Tibial nerve (tissue), 4 donors: ENCODE results near the gene C8G. TPM values are rescaled to one million over a fixed set of nuclear protein-coding genes. Genes with fewer than 3 reads are reported as not detected.

Experiments used
- DNase-seq, 2 donors: peaks; one replicate each; pipeline ENCODE4 v3.0.0-alpha.2; 2019; ENCODE audit warnings: low spot score in 2 of 2
- H3K27ac ChIP-seq, 4 donors: fragments of 200-600 bp; sonication (generic) in 3 of 4; one replicate each; pipeline ENCODE4 v1.5.1; 2017 to 2019; ENCODE audit warnings: mild to moderate bottlenecking in 1 of 4
- H3K27me3 ChIP-seq, 2 donors: fragments of 200-600 bp; sonication (generic) in 1 of 2; one replicate each; pipeline versions ENCODE4 v1.5.1 to v1.6.0; 2017 to 2019
- H3K36me3 ChIP-seq, 3 donors: fragments of 200-600 bp; sonication (generic); one replicate each; pipeline ENCODE4 v1.5.1; 2018 to 2019
- H3K4me1 ChIP-seq, 4 donors: fragments of 200-600 bp; sonication (generic) in 3 of 4; one replicate each; pipeline ENCODE4 v1.5.1; 2017 to 2019
- H3K4me3 ChIP-seq, 4 donors: fragments of 200-600 bp; sonication (generic) in 3 of 4; one replicate each; pipeline ENCODE4 v1.5.1; 2017 to 2019; ENCODE audit warnings: mild to moderate bottlenecking in 1 of 4, moderate library complexity in 1 of 4
- H3K9me3 ChIP-seq, 4 donors: fragments of 200-600 bp; sonication (generic) in 3 of 4; one replicate each; pipeline ENCODE4 v1.5.1; 2017 to 2019
- CTCF ChIP-seq, 5 experiments: fragments of 200-600 bp in 3 of 5; fragments of 450-650 bp in 2 of 5; sonication (generic) in 3 of 5; IDR thresholded peaks; one replicate each; pipeline ENCODE4 v1.5.1; 2016 to 2019; ENCODE audit warnings: antibody characterized with exemption in 5 of 5, mild to moderate bottlenecking in 3 of 5, moderate library complexity in 2 of 5
- EP300 ChIP-seq, 2 donors: sonication (generic); formaldehyde crosslinking; IDR thresholded peaks; one replicate each; pipeline ENCODE4 v1.6.1; 2017; ENCODE audit warnings: antibody characterized with exemption in 2 of 2, mild to moderate bottlenecking in 1 of 2
- POLR2A ChIP-seq, 2 donors: fragments of 450-650 bp; IDR thresholded peaks; one replicate each; pipeline ENCODE4 v1.6.1; 2017; ENCODE audit warnings: antibody characterized with exemption in 2 of 2, mild to moderate bottlenecking in 2 of 2, moderate library complexity in 2 of 2
- WGBS, 2 donors: methylation state at CpG; one replicate each; pipeline ENCODE4 v1.1.5; 2018; 5-methylcytosine and 5-hydroxymethylcytosine counted together
- total RNA-seq, 4 donors: library from RNA; depleted of rRNA; stranded (reverse); fragments of >200 nt; gene quantifications; one replicate each; pipeline ENCODE4 v1.1.0, GENCODE V29; 2016

Gene C8G
- total RNA-seq, 4 donors from 2014 or later = 3.3 to 5.1 TPM; not detected in 2

- Histone ChIP-seq H3K4me1 (peaks cover 0 to 33% (median 14%) of the 10 kb centered on the region in 4 donors), H3K9me3 (no peaks in the 10 kb centered on the region), H3K27ac (peak overlapping the region in 1 of 4 donors; percentile 30), H3K4me3 (no peak overlapping the region), H3K36me3 (peaks cover 4 to 56% (median 29%) of the 10 kb centered on the region in 3 donors), H3K27me3 (no peaks in the 10 kb centered on the region)
- 27 to 70% methylated on average over 5 to 12 of the region's 16 CpGs for WGBS, 2 donors
- no peak for DNase-seq
- TF ChIP-seq CTCF (IDR thresholded peaks at IDR 0.05) (no peak), POLR2A (IDR thresholded peaks at IDR 0.05) (no peak), EP300 (IDR thresholded peaks at IDR 0.05) (no peak)
Measured at GRCh38 chr9:136939996-136940525, 5.0 kb upstream of the C8G start.

GRCh38 chr9:136940526-136941230 lies 4.4 kb upstream of the C8G start:
- 92 to 98% methylated on average over 27 to 33 of the region's 42 CpGs for WGBS, 2 donors
- Histone ChIP-seq H3K27ac (no peak overlapping the region), H3K27me3 (no peaks in the 10 kb centered on the region), H3K4me1 (peaks cover 0 to 38% (median 15%) of the 10 kb centered on the region in 4 donors), H3K9me3 (no peaks in the 10 kb centered on the region), H3K36me3 (peaks cover 4 to 56% (median 29%) of the 10 kb centered on the region in 3 donors), H3K4me3 (no peak overlapping the region)
- TF ChIP-seq CTCF (IDR thresholded peaks at IDR 0.05) (no peak), POLR2A (IDR thresholded peaks at IDR 0.05) (no peak), EP300 (IDR thresholded peaks at IDR 0.05) (no peak)
- DNase-seq = no peak

- no peak for DNase-seq
- Histone ChIP-seq H3K36me3 (peaks cover 4 to 56% (median 29%) of the 10 kb centered on the region in 3 donors), H3K4me1 (peaks cover 0 to 46% (median 15%) of the 10 kb centered on the region in 4 donors), H3K27ac (no peak overlapping the region), H3K4me3 (no peak overlapping the region), H3K9me3 (no peaks in the 10 kb centered on the region), H3K27me3 (no peaks in the 10 kb centered on the region)
- TF ChIP-seq EP300 (IDR thresholded peaks at IDR 0.05) = no peak
- TF ChIP-seq POLR2A (IDR thresholded peaks at IDR 0.05) = no peak
- no peak for TF ChIP-seq CTCF (IDR thresholded peaks at IDR 0.05)
- 94% methylated on average over 48 to 52 of the region's 55 CpGs for WGBS, 2 donors
Measured at GRCh38 chr9:136941231-136942111, 3.6 kb upstream of the C8G start.

GRCh38 chr9:136942112-136942880 lies 2.7 kb upstream of the C8G start:
- Histone ChIP-seq H3K36me3 (peaks cover 4 to 53% (median 29%) of the 10 kb centered on the region in 3 donors), H3K4me1 (peaks cover 0 to 54% (median 21%) of the 10 kb centered on the region in 4 donors), H3K9me3 (no peaks in the 10 kb centered on the region), H3K27ac (no peak overlapping the region), H3K4me3 (no peak overlapping the region), H3K27me3 (no peaks in the 10 kb centered on the region)
- WGBS, 2 donors = 90 to 96% methylated on average over 34 to 60 of the region's 60 CpGs
- DNase-seq = peak in 1 of 2 donors; percentile 12
- TF ChIP-seq CTCF (IDR thresholded peaks at IDR 0.05) (no peak), EP300 (IDR thresholded peaks at IDR 0.05) (no peak), POLR2A (IDR thresholded peaks at IDR 0.05) (no peak)
